GM19452 (cell line): ENCODE results near the gene DNAJB13.

Experiments used
- ATAC-seq: cut with Tn5 transposase; IDR thresholded peaks from one replicate; pipeline ENCODE4 v1.9.1; 2021; ENCODE audit not compliant: unreplicated experiment

Gene DNAJB13

DNA sequence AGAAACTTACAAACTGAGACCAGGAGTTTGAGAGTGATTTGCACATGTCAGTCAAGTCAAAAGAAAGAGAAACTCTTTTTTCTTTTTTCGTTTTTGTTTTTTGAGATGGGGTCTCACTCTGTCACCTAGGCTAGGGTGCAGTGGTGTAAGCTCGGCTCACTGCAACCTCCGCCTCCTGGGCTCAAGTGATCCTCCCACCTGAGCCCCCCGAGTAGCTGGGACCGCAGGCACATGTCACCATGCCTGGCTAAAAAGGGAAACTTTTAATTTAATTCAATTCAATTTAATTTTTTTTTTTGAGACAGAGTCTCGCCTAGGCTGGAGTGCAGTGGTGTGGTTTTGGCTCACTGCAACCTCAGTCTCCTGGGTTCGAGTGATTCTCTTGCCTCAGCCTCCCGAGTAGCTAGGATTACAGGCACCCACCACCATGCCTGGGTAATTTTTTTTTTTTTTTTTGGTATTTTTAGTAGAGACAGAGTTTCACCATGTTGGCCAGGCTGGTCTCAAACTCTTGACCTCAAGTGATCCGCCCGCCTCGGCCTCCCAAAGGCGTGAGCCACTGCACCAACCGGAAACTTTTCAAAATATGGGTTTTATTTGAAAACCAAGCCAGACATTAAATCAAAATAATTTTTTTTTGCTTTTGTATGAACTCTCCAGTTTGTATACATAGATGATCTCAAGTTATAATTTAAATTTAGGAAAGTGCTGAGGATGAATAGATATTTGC, 48.2 kb downstream of the DNAJB13 start:
- no peak for ATAC-seq

DNA sequence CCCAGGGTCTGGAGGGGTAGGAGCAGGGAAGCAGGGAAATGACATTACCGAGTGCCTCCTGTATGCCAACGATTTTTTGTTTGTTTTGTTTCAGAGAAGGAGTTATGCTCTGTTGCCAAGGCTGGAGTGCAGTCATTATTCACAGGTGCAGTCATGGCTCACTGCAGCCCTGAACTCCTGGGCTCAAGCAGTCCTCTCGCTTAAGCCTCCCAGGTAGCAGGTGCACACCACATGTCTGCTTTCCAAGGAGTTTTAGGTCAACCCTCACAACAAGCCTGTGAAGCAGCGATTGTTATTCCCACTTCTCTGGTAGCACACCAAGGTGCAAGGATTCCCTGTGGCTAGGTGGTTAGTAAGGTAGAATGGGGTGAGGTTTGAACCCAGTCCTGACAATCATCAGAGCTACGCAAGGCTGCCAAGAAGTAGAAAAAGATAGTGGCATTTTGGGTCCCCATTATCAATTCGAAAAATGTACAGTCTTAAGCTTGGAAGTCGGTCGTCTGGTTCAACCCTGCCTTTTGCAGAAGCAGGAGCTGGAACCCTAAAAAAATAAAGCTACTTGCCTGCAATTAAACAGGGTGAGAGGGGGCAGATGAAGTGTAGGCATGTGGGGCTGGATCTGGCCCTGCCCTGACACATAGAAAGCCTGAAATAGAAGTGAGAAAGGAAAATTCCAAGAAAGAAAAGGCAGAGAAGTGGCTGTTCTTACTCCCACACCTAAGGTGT, 48.9 kb downstream of the DNAJB13 start:
- no peak for ATAC-seq

DNA sequence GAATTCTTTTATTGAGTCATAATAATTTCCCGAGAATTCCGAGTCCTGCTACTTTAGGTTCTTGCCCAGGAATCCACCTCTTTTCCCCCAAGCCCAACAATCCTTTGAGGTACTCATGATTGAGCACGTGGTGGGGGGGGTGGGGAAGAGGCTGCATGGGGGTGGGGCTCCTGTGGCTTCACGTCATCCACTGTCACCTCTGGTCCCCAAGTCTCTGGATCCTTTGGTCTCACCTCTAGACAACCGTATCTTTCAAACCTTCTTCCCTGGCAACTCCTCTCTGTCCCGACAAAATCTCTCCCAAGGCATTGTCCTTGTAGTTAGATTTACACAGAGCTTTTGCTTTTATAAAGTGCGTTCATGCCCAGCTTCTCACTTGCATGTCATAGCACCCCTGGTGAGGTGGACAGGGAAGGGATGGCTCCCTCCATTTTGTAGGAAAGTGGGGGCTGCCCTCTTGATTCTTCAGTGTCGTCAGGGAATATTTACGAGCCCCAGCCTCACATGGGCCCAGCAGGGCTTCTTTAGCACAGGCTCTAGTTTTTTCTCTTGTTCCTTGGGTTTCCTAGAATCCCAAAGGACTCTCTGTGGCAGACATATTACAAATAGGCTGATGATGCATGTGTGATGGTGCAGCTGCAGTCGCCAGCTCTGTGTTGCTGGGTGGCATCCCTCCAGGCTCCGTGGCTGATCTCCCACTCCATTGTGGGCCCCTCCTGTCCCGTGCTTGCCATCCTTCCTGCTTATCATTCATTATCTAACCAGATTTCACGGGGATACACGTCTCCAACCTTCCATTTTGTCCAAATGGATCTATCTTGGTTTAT, 49.7 kb downstream of the DNAJB13 start:
- ATAC-seq: no peak

DNA sequence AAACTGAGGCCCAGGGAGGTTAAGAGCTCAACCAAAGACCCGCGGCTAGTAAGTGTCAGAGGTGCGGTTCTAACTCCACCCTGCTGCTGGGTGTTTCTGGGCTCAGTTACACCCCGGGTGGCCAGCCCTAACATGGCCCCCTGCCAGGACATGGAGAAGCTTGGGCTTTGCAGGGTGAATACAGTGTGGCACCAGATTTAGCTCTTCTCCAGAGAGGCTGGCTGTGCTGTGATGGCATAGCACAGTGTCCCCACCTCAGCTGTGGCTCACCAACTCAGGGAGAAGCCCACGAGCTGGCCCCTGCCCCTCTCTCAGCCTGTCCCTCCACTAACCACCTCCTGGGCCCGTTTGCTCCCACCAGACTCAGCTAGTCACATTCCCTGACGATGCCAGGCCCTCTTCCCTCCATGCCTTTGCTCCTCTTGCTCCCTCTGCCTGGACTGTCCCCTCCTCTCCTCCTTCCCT, 51.0 kb downstream of the DNAJB13 start:
- ATAC-seq: no peak

DNA sequence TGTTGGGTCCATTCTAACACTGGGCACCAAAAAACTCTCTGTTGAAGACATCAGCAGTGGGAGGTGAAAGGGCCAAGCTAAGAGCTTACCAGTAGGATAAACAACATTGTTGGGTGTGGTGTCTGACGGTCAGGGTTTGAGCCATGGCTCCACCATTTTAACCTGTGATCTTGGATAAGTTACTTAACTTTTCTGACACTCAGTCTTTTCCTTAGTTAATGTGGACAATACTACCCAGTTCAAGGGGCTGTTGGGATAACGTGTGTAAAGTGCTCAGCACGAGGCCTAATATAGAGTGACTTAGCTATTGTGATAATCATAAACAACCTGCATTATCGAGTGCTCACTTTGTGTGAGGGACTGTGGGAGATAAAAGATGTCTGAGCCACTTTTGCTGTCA, 52.0 kb downstream of the DNAJB13 start:
- no peak for ATAC-seq

DNA sequence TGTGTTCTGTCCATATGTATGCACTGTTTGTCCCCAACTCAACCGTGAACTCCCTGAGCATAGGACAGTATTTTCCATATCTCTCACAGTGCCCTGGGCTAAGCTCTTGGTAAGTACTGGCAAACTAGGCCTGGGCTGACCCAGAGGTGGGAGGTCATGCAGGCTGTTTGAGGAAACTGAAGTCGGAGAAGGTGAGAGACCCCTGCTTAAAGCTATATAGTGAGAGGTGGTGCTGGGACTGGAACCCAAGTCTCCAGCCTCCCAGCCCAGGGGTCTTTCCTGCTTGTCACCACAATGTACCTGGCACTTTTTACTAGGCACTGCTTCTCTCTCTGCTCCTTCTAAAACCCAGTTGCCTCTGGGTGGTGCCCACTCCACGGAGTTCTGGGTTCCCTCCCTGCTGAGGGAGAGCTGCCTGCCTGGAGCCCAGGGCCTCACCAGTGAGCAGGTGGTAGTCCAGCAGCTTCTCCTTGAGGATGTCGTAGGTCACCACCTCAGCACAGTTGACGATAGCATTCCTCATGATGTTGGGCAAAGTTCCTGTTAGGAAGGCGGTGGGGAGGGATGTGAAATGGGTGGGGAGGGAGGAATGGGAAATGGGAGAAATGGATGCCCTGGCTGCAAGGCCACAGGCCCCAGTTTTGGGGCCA, 53.3 kb downstream of the DNAJB13 start:
- no peak for ATAC-seq

DNA sequence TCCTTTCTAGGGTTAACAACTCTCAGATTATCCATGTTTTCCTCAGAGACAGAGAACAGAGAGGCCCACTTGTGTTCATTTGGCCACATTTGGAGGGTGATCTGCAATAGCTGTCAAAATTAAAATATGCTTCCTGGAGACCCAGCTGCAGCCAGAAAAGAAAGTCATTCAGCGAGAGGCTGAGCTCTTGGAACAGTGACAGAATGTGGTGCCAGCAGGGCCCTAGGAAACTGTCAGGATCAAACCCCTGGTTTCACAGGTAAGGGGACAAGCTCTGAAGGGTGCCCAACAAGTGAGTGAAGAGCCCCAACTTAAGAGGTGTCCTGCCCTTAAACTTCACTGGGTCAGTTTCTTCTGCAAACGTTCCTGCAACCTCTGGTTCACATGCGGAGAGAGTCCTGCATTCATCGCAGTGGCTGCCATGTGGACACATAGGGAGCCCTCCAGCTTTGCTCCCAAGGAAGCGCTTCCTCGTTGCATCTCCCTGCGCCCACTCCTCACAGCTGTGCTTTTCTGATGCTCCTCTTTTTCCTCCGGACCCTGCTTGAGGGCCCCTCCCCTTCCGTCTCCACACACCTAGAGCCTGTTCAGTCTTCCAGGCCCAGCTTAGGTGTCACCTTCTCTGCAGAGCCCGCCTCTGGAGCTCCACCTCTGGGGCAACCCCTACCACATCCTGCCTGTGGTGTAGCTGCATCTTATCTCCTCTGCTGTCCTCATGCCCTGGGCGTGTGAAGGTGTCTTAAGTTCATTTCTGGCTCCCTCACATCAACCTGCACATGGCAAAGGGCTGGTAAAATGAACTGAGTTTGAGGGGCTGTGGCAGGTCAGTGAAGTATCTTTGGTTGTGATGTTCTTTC, 54.2 kb downstream of the DNAJB13 start:
- ATAC-seq: no peak

DNA sequence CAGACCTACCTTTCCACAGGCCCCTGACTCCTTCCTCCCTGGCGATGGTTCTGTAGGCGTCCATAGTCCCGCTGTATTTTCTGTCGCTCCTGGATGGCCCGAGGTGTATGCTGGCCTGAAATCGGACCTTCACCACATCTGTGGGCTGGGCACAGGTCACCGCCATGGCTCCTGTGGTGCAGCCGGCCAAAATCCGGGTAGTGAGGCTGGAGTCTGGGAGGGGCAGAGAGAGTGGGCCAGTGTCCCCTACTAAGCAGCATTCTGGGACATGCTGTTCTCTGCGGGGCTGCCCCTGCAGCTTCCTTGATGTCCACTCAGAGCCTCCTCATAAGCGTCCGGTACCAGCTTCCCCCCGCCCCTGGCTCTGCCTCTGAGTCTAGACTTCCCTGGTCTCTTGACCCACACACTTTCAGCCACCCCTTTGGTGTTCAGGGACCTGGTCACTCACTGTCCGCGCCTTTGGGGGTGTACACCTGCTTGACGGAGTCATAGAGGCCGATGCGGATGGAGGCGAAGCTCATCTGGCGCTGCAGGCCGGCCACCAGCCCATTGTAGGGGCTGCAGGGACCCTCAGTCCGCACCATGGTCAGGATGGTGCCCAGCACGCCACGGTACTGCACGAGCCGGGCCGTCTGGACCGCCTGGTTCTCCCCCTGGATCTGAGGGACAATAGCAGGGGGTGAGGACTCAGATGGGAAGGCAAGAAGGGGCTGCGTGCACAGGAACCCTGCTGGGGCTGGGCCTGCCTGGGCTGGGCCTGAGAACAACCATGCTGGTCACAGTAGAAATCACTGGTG, 55.1 kb downstream of the DNAJB13 start:
- no peak for ATAC-seq

DNA sequence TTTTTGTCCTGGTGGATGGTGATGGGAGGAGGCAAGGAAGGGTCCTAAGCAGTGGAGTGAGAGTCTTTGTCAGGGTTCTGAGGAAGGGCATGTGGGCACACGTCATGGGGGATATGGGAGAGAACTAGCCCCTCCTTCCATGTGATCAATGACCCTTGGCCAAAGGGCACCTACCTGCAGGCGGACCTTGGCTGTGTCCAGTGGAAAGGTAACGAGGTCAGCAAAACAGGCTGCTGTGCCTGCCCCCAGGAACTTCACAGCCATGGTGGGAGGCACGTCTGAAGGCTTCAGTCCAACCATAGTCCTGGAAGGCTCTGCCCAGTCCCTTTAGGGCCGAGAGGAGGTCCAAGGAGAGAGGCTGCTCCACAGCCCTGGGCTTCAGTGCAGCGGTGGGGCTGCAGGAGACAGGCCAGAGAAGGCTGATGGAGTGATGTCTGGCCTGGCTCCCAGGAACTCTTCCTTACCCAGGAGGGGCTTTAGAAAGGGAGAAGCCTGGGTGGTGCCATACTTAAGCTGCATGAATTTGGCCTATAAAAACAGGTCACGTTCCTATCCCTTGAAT, 56.0 kb downstream of the DNAJB13 start:
- no peak for ATAC-seq

DNA sequence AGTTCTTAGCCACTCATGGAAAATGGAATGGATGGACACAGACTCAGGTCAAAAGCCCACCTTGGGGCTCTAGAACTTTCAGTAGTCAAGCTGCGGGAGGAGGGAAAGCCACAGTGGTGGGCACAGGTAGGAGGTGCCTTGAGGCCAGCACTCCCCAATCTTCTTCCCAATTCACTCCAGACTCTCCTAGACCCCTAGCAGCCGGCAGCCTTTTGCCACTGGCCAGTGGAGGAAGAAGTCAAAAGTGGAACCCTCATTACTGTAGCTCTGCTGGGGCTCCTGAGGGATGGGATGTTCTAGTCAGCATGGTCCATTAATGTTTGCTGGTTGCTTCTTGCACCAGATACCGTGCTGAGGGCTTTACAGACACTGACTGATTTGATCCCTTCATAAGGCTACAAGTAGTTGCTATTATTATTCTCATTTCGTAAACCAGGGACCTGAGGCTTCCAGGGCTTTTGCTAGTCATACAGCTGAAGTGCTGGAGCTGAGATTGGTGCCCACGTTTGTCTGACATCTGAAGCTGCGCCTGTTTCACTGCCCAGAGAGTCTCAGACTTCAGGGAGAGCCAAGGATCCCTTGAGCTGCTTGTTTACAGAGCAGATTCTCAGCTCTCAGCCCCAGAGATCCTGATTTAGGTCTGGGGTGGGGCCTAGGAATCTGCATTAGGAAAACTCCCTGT, 57.0 kb downstream of the DNAJB13 start:
- ATAC-seq: no peak

DNA sequence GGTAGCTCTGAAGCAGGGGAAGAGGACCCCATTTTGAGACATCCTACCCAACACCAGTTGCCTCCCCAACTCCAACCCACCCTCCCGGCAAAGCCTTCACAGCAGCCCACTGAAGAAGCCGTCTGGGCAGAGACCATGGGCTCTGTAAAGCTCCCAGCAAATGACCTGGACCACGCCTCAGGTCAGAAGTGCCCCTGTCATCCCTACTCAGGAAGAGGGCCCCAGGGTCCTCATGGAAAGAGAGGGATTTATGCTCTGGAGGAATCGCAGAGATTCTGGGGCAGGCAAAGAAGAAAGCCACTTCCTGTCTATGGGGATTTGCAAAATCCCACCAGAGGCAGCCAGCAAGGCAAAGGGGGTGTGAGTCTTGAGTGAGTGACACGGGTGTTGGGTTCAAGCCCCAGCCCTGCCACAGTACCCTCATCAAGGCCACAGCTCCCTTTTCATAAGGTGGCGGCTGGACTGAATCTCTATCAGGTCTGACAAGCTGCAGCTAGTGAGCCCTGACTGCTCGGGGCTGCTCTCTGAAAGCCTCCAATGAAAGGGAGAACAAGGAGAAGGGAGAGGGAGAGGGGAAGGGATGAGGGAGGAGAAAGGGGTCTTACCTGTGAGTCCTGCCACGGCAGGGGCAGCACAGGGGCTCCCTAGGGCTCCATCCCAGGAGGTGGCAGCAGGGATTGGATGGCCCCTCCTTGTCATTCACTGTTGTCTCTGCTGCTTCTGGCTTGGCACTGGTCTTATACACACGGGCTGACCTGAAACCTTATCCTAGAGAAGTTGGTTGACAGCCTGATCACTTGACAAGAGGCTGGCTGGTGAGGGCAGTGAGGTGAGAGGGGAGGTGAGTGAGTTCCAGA, 57.8 kb downstream of the DNAJB13 start, which contains the start of gene UCP3:
TSS of gene UCP3 (minus strand) at position 713 of the 857 bp plus-strand sequence. CDS start 2,043 bp downstream, outside the sequence.
- ATAC-seq: no peak

DNA sequence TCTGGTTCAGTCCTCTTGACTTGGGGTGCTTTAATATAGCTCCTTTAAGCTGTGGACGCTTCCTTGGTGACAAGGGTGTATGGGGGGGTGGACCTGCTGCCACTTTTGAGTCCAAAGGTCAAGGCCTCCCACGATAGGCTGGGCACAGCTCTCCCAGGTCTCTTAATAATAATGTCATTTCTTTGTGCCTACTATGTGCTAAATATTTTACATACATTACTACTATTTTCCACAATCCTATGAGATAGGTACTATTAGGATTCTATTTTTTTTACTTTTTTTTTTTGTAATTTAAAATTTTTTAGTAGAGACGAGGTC, 58.4 kb downstream of the DNAJB13 start:
- no peak for ATAC-seq

DNA sequence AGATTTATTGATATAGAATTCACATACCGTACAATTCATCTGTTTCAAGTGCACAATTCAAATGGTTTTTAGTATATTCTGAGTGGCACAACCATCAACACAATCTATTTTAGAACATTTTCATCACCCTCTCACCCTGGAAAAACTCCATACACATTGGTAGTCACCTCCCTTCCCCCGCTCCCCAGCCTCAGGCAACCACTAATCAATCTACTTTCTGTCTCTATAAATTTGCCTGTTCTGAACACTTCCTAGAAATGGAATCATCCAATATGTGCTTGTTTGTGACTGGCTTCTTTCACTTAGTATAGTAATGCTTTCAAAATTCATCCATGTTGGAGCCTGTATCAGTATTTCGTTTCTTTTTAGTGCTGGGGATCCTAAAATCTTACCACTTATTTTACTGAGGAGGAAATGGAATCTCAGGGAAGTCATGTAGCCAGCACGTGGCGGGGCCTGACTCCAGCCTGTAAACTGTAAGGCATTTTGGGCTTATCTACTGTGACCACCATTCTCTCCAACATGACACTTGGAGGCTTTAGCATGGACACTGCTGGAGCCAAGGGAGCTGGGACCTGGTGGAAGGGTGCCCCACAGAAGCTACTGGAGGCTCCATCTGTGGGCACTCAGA, 59.0 kb downstream of the DNAJB13 start:
- no peak for ATAC-seq

DNA sequence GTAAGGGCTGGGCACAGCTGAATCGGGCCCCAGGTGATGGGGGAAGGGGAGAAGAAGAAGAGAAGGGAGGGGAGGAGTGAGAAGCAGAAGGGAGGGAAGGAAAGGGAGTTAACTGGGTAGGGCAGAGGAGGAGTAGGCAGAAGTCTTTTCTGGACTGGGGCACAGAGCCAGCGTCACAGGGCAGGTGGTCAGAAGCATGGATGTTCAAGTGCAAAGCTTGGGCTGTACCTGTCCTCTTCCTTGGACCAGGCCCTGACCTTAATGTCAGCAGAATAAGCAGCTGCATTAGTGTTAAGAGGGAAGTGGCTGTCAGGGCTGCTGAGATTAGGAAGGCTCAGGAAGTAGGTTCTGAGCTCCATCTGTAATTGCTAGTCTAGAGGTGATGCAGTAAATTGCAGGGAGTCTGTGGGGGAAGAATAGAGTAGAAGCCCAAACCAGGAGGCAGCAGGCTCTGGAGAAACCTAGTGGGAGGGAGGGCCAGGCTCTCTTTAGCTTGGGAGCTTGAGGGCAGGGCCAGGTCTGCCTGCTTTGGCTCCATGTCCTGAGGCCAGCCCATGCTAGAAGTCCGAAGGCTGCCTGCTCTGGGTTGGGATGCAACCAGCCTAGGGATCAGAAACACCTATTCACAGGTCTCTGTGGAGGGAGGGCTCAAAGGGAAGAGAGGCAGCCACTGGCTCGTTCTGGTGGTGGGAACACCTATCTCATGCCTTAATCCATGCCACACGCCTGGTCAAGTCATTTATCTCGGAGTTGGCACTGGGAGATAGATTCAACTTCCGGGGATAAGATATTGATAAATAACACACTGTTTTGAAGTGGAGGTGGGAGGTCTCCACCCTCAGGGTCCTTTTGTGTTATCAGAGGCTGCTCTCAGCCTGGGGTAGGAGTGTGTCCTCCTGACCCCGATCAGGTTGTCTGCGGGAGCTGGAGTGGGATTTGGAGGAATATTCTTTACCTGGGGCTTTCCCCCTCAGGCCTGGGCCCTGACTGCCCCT, 59.8 kb downstream of the DNAJB13 start:
- ATAC-seq: no peak

DNA sequence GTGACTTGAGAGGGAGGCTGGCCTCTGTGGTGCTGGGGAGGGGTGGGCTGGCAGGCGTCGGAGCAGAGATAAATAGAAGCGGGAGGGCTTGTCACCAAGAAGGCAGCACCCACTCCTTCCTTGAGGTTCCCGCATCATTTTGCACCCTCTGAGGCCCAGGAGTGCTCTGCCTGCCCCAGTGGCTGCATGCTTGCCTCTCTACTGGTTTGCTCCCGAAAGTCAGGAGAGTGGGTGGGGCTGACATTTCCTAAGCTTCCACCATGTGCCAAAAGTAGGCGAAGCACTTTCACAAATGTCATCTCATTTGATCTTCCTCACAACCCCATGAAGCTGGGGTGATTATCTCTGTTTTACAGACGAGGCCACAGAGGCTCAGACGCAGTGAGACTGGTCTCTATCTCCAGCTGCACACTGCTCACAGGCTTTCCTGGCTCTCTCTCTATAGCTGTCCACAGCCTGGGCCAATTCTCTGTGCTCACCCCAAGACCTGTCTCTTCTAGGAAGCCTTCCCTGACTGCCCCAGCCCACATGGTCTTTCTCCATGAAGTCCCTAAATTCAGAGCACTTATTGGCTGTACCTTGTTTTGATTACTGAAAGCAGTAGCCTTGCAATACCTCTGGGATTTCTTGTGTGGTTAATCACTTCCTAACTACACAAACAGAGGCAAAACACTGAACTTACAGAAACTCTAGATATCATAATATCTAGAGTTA, 60.7 kb downstream of the DNAJB13 start:
- ATAC-seq: peak; percentile 78
